ENCODE data around the gene CPEB3. TPM values are rescaled to one million over a fixed set of nuclear protein-coding genes. Genes with fewer than 3 reads are reported as not detected.

CPEB3 gene
- polyA plus RNA-seq, 2 donors, result 1.9 to 2.3 TPM

DNA sequence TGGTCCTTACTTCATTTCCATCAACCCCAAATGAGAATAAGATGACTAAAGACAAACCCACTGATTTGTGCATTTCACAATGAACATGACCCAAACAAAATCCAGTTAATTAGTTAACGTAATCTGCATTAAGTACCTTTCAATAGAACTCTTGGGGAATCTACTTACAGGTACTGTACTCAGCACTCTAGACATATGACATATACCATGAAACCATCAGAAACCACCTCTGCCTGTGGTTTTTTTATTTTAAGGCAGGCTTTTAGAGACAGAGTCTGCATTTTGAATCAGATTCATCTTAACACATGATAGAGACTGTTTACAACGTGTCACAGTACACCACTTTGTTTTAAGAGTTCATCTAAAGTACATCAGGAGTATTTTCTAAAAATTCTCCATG lies 198.9 kb downstream of the CPEB3 start:
- Histone ChIP-seq H3K36me3 (ENCODE audit: control insufficient read depth in 2 of 2, insufficient read depth in 2 of 2, low read length in 1 of 2) (no peaks in the 10 kb centered on the region), H3K9me3 (ENCODE audit: control insufficient read depth in 2 of 2, insufficient read depth in 1 of 2, low read depth in 1 of 2, low read length in 1 of 2) (no peaks in the 10 kb centered on the region), H3K4me1 (ENCODE audit: control insufficient read depth in 2 of 2, insufficient read depth in 2 of 2, low read length in 1 of 2) (peaks cover 0 to 2% of the 10 kb centered on the region in 2 donors), H3K27me3 (ENCODE audit: control insufficient read depth in 1 of 2, insufficient read depth in 2 of 2, low read length in 2 of 2) (no peaks in the 10 kb centered on the region), H3K4me3 (ENCODE audit: low read depth in 1 of 2, low read length in 2 of 2) (no peak overlapping the region), H3K27ac (ENCODE audit: low read depth in 2 of 2, low read length in 1 of 2) (no peak overlapping the region)
- 67 to 73% methylated on average over 2 of the region's 2 CpGs for WGBS, 2 donors

GRCh38 chr10:92087750-92088395 lies 203.0 kb downstream of the CPEB3 start:
- H3K27ac ChIP-seq (ENCODE audit: low read depth in 2 of 2, low read length in 1 of 2), result no peak overlapping the region
- H3K36me3 ChIP-seq (ENCODE audit: control insufficient read depth in 2 of 2, insufficient read depth in 2 of 2, low read length in 1 of 2), result no peaks in the 10 kb centered on the region
- 16 to 18% methylated on average over 7 of the region's 7 CpGs for WGBS, 2 donors
- no peak overlapping the region for H3K4me3 ChIP-seq (ENCODE audit: low read depth in 1 of 2, low read length in 2 of 2)
- H3K4me1 ChIP-seq (ENCODE audit: control insufficient read depth in 2 of 2, insufficient read depth in 2 of 2, low read length in 1 of 2), result no peaks in the 10 kb centered on the region
- H3K27me3 ChIP-seq (ENCODE audit: control insufficient read depth in 1 of 2, insufficient read depth in 2 of 2, low read length in 2 of 2), result no peaks in the 10 kb centered on the region
- H3K9me3 ChIP-seq (ENCODE audit: control insufficient read depth in 2 of 2, insufficient read depth in 1 of 2, low read depth in 1 of 2, low read length in 1 of 2), result no peaks in the 10 kb centered on the region

DNA sequence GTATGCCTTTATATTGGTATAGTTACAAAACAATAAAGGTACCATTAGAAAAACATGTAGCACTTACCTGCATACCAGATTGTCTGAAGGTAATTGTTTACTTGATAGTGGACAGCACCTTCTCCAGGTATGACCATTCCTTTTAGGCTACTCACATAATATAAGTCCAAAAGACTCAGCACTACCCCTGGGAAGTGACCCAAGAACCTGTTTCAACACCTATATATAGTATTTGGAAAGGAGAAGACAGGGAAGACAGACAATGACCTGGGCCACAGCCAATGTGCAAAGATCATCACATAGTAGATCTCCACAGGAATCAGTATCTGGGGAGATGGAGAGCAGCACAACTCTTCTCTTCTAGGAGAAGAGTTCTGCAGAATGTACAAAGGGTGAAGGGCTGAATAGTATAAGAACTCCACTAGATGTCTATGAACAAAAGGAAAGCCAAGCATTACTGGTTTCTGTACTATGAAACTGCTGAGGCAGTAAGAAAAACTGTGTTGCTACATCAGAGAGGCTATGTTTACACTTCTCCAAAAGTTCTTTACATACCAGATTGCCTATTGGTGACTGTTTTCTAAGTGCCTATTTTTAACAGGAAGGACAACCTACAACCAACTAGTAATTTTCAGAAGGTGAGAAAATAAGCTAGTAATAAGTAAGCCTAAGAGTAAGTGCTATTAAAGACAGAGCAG lies 208.1 kb downstream of the CPEB3 start:
- no peaks in the 10 kb centered on the region for H3K27me3 ChIP-seq (ENCODE audit: control insufficient read depth in 1 of 2, insufficient read depth in 2 of 2, low read length in 2 of 2)
- peaks cover 2 to 6% of the 10 kb centered on the region in 2 donors for H3K36me3 ChIP-seq (ENCODE audit: control insufficient read depth in 2 of 2, insufficient read depth in 2 of 2, low read length in 1 of 2)
- no peak overlapping the region for H3K4me3 ChIP-seq (ENCODE audit: low read depth in 1 of 2, low read length in 2 of 2)
- no peak overlapping the region for H3K27ac ChIP-seq (ENCODE audit: low read depth in 2 of 2, low read length in 1 of 2)
- no peaks in the 10 kb centered on the region for H3K9me3 ChIP-seq (ENCODE audit: control insufficient read depth in 2 of 2, insufficient read depth in 1 of 2, low read depth in 1 of 2, low read length in 1 of 2)
- H3K4me1 ChIP-seq (ENCODE audit: control insufficient read depth in 2 of 2, insufficient read depth in 2 of 2, low read length in 1 of 2), result no peaks in the 10 kb centered on the region

- H3K4me3 ChIP-seq (ENCODE audit: low read depth in 1 of 2, low read length in 2 of 2), result no peak overlapping the region
- no peak overlapping the region for H3K27ac ChIP-seq (ENCODE audit: low read depth in 2 of 2, low read length in 1 of 2)
- H3K9me3 ChIP-seq (ENCODE audit: control insufficient read depth in 2 of 2, insufficient read depth in 1 of 2, low read depth in 1 of 2, low read length in 1 of 2), result no peaks in the 10 kb centered on the region
- no peaks in the 10 kb centered on the region for H3K27me3 ChIP-seq (ENCODE audit: control insufficient read depth in 1 of 2, insufficient read depth in 2 of 2, low read length in 2 of 2)
- H3K4me1 ChIP-seq (ENCODE audit: control insufficient read depth in 2 of 2, insufficient read depth in 2 of 2, low read length in 1 of 2), result no peaks in the 10 kb centered on the region
- H3K36me3 ChIP-seq (ENCODE audit: control insufficient read depth in 2 of 2, insufficient read depth in 2 of 2, low read length in 1 of 2), result peaks cover 2 to 6% of the 10 kb centered on the region in 2 donors
These were observed 209.2 kb downstream of the CPEB3 start for GRCh38 chr10:92081641-92082040.

DNA sequence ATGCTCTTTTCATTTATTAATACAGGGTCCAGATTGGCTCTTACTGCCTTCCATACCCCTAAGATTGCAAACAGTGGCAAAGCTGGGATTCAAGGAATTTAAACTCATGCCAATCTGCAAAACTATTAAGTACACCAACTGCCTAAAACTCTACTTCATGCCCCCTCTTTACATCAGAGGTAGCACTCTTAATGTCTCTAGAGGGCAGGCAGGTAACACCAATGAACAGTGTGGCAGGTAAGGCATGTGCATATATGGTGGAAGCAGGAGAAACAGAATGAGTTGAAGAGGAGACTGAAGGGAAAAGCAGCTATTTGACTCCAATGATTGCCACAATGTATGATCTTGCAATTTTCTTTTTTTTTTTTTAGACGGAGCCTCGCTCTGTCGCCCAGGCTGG lies 210.6 kb downstream of the CPEB3 start:
- Histone ChIP-seq H3K9me3 (ENCODE audit: control insufficient read depth in 2 of 2, insufficient read depth in 1 of 2, low read depth in 1 of 2, low read length in 1 of 2) (no peaks in the 10 kb centered on the region), H3K4me1 (ENCODE audit: control insufficient read depth in 2 of 2, insufficient read depth in 2 of 2, low read length in 1 of 2) (no peaks in the 10 kb centered on the region), H3K27me3 (ENCODE audit: control insufficient read depth in 1 of 2, insufficient read depth in 2 of 2, low read length in 2 of 2) (no peaks in the 10 kb centered on the region), H3K4me3 (ENCODE audit: low read depth in 1 of 2, low read length in 2 of 2) (no peak overlapping the region), H3K27ac (ENCODE audit: low read depth in 2 of 2, low read length in 1 of 2) (no peak overlapping the region), H3K36me3 (ENCODE audit: control insufficient read depth in 2 of 2, insufficient read depth in 2 of 2, low read length in 1 of 2) (peaks cover 2 to 6% of the 10 kb centered on the region in 2 donors)
- 98 to 100% methylated on average over 3 of the region's 3 CpGs for WGBS, 2 donors

DNA sequence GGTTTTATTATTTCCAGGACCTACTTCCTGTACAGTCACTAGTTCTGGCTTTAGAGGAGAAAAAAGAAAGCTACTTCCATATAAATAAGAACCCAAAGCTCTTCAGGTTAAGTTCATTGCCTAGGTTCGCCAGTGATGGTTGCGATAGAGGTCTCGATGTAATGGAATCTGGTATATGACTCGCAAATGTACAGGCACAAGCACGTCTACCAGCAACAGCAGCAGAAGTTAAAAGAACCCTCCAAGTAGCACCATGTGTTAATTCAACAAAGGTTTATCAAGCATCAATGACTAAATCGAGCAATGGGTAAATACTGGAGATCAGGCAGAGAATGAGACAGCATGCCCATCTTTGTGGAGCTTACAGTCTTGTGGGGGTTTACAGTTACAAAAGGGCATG lies 211.9 kb downstream of the CPEB3 start:
- 85 to 89% methylated on average over 6 of the region's 6 CpGs for WGBS, 2 donors
- H3K27ac ChIP-seq (ENCODE audit: low read depth in 2 of 2, low read length in 1 of 2), result no peak overlapping the region
- H3K4me3 ChIP-seq (ENCODE audit: low read depth in 1 of 2, low read length in 2 of 2), result no peak overlapping the region
- no peaks in the 10 kb centered on the region for H3K27me3 ChIP-seq (ENCODE audit: control insufficient read depth in 1 of 2, insufficient read depth in 2 of 2, low read length in 2 of 2)
- no peaks in the 10 kb centered on the region for H3K9me3 ChIP-seq (ENCODE audit: control insufficient read depth in 2 of 2, insufficient read depth in 1 of 2, low read depth in 1 of 2, low read length in 1 of 2)
- H3K36me3 ChIP-seq (ENCODE audit: control insufficient read depth in 2 of 2, insufficient read depth in 2 of 2, low read length in 1 of 2), result peaks cover 2 to 6% of the 10 kb centered on the region in 2 donors
- no peaks in the 10 kb centered on the region for H3K4me1 ChIP-seq (ENCODE audit: control insufficient read depth in 2 of 2, insufficient read depth in 2 of 2, low read length in 1 of 2)

DNA sequence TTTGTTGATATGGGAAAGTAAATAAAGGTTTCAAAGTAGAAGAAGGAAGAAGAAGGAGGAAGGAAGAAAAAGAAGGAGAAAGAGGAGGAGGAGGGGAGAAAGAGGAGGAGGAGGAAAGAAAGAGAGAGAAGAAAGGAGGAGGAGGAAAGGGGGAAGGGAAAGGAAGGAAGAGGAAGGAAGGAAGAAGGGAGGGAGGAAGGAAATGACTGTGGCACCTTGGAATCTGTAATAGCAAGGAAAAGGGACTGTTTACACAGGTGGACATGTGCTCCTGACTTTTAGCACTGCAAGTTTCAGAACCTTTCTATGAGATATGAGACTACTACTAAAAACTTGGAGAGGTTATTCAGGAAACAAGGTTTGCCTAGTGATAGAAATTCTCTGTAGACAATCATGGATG lies 214.2 kb downstream of the CPEB3 start:
- H3K27me3 ChIP-seq (ENCODE audit: control insufficient read depth in 1 of 2, insufficient read depth in 2 of 2, low read length in 2 of 2), result no peaks in the 10 kb centered on the region
- H3K36me3 ChIP-seq (ENCODE audit: control insufficient read depth in 2 of 2, insufficient read depth in 2 of 2, low read length in 1 of 2), result peaks cover 2 to 6% of the 10 kb centered on the region in 2 donors
- H3K4me1 ChIP-seq (ENCODE audit: control insufficient read depth in 2 of 2, insufficient read depth in 2 of 2, low read length in 1 of 2), result no peaks in the 10 kb centered on the region
- H3K27ac ChIP-seq (ENCODE audit: low read depth in 2 of 2, low read length in 1 of 2), result no peak overlapping the region
- H3K4me3 ChIP-seq (ENCODE audit: low read depth in 1 of 2, low read length in 2 of 2), result no peak overlapping the region
- H3K9me3 ChIP-seq (ENCODE audit: control insufficient read depth in 2 of 2, insufficient read depth in 1 of 2, low read depth in 1 of 2, low read length in 1 of 2), result no peaks in the 10 kb centered on the region

GRCh38 chr10:92075829-92076228 lies 215.0 kb downstream of the CPEB3 start:
- no peak overlapping the region for H3K4me3 ChIP-seq (ENCODE audit: low read depth in 1 of 2, low read length in 2 of 2)
- H3K4me1 ChIP-seq (ENCODE audit: control insufficient read depth in 2 of 2, insufficient read depth in 2 of 2, low read length in 1 of 2), result no peaks in the 10 kb centered on the region
- H3K27me3 ChIP-seq (ENCODE audit: control insufficient read depth in 1 of 2, insufficient read depth in 2 of 2, low read length in 2 of 2), result no peaks in the 10 kb centered on the region
- no peak overlapping the region for H3K27ac ChIP-seq (ENCODE audit: low read depth in 2 of 2, low read length in 1 of 2)
- H3K36me3 ChIP-seq (ENCODE audit: control insufficient read depth in 2 of 2, insufficient read depth in 2 of 2, low read length in 1 of 2), result peaks cover 1 to 2% of the 10 kb centered on the region in 2 donors
- H3K9me3 ChIP-seq (ENCODE audit: control insufficient read depth in 2 of 2, insufficient read depth in 1 of 2, low read depth in 1 of 2, low read length in 1 of 2), result no peaks in the 10 kb centered on the region

GRCh38 chr10:92074126-92074887 lies 216.6 kb downstream of the CPEB3 start:
- Histone ChIP-seq H3K4me3 (ENCODE audit: low read depth in 1 of 2, low read length in 2 of 2) (no peak overlapping the region), H3K9me3 (ENCODE audit: control insufficient read depth in 2 of 2, insufficient read depth in 1 of 2, low read depth in 1 of 2, low read length in 1 of 2) (no peaks in the 10 kb centered on the region), H3K27me3 (ENCODE audit: control insufficient read depth in 1 of 2, insufficient read depth in 2 of 2, low read length in 2 of 2) (no peaks in the 10 kb centered on the region), H3K36me3 (ENCODE audit: control insufficient read depth in 2 of 2, insufficient read depth in 2 of 2, low read length in 1 of 2) (peaks cover 0 to 2% of the 10 kb centered on the region in 2 donors), H3K4me1 (ENCODE audit: control insufficient read depth in 2 of 2, insufficient read depth in 2 of 2, low read length in 1 of 2) (no peaks in the 10 kb centered on the region), H3K27ac (ENCODE audit: low read depth in 2 of 2, low read length in 1 of 2) (no peak overlapping the region)
- WGBS, 2 donors, result 75 to 80% methylated on average over 6 of the region's 6 CpGs

Measured in esophagus (tissue), 2 donors.